Right ventricle myocardium inferior (tissue), 1 donor: Measurements from ENCODE around the gene ESYT1. TPM values are rescaled to one million over a fixed set of nuclear protein-coding genes. Genes with fewer than 3 reads are reported as not detected.

Experiments
- ATAC-seq: fragments of 200-7000 bp; cut with Tn5 transposase; one replicate; pipeline ENCODE4 v1.9.1; 2020; ENCODE audit warnings: mild to moderate bottlenecking, moderate library complexity
- DNase-seq: peaks from one replicate; pipeline ENCODE4 v3.0.0; 2021; ENCODE audit errors: missing footprints
- intact Hi-C: fragments of 100-400 bp; cut with DNase I; formaldehyde crosslinking; loops from one replicate; pipeline ENCODE4 v1.11.0; 2022
- total RNA-seq: library from RNA; stranded (reverse); fragmentation: NEBNext Ultra II Directional; extraction: Animal tissue kit (Norgen Biotek cat#: 25700); gene quantifications from one replicate; pipeline ENCODE4 v1.2.1, GENCODE V29; 2021
- donor health status: DM: no; HTN: yes; CAD: no; lungs with severe emphysema.

Gene ESYT1
- total RNA-seq, 1 donor from 2014 or later, result 33.6 TPM

DNA sequence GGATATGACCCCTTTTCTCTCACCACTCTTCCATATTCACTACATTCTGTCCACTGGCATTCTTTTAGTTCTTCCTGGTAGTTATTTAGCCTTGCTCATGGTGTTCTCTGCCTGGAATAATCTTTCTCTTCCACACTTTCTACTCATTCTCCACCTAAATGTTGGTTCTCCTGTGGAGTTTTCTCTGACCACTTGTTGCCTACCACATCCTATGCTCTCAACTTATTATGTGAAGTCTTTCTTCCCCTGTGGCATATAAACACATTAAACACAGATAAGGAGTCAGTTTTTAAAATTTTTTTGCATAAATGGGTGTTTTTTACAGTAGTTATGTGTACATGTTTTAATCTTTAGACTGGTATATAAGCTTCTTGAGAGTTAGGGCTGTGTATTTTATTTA lies 64.5 kb downstream of the ESYT1 start:
- intact Hi-C loops, result no loop called here
- ATAC-seq (no peak), DNase-seq (no peak)

DNA sequence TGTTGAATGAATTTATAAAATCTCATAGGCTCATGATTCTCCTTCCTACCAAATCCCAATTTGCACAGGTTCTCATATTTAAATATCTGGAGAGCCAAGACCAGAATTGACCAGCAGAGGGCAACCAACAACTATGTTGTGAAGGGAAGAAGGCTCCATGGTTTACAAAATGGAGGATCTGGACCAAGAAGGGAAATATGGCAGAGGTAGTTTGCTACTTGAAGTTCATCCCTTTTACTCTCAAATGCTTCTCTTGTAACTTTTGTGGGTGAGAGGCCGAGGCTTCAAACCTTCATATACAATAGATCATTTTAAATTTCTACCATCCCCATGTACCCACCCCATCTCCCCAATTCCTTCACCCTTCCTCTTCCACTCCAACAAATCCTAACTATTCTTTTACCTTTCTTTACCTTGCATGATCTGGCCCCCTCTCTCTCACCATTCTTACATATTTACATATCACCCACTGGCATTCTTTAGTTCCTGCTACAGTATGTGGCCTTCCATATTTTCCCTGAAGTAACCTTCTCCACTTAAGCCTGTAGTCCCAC lies 65.0 kb downstream of the ESYT1 start:
- DNase-seq (no peak), ATAC-seq (no peak)
- intact Hi-C loops, result loop anchor here (1.0 kb wide), 2 partner anchors 31 to 275 kb away; partner anchors contain the start of genes NABP2 and SPRYD4

Other genes starting within 250 kb of the ESYT1 start
- 19.1 TPM for gene PYM1, start 200.4 kb upstream of the ESYT1 start, total RNA-seq
- 8.1 TPM for gene DGKA, start 197.1 kb upstream of the ESYT1 start, total RNA-seq
- not detected for gene PMEL, start 162.2 kb upstream of the ESYT1 start, total RNA-seq
- 11.6 TPM for gene CDK2, start 161.4 kb upstream of the ESYT1 start, total RNA-seq
- gene RAB5B, start 154.2 kb upstream of the ESYT1 start, total RNA-seq, result 113 TPM
- 28.1 TPM for gene SUOX, start 131.0 kb upstream of the ESYT1 start, total RNA-seq
- 9.5 TPM for gene IKZF4, start 107.2 kb upstream of the ESYT1 start, total RNA-seq
- gene RPS26, start 86.3 kb upstream of the ESYT1 start, total RNA-seq, result 35.5 TPM
- gene ERBB3, start 48.1 kb upstream of the ESYT1 start, total RNA-seq, result 2.8 TPM
- gene PA2G4, start 23.7 kb upstream of the ESYT1 start, total RNA-seq, result 69.7 TPM
- gene RPL41, start 11.6 kb upstream of the ESYT1 start, total RNA-seq, result 2,099 TPM
- gene ZC3H10, start 10.0 kb upstream of the ESYT1 start, total RNA-seq, result 7.3 TPM
- 45.8 TPM for gene MYL6B, start 24.3 kb downstream of the ESYT1 start, total RNA-seq
- 673 TPM for gene MYL6, start 30.1 kb downstream of the ESYT1 start, total RNA-seq
- gene SMARCC2, start 61.2 kb downstream of the ESYT1 start, total RNA-seq, result 68.8 TPM
- 53.8 TPM for gene RNF41, start 93.7 kb downstream of the ESYT1 start, total RNA-seq
- gene NABP2, start 96.1 kb downstream of the ESYT1 start, total RNA-seq, result 22.2 TPM
- gene SLC39A5, start 101.8 kb downstream of the ESYT1 start, total RNA-seq, result not detected
- gene ANKRD52, start 130.1 kb downstream of the ESYT1 start, total RNA-seq, result 23.9 TPM
- gene COQ10A, start 138.7 kb downstream of the ESYT1 start, total RNA-seq, result 130 TPM
- gene CS, start 172.1 kb downstream of the ESYT1 start, total RNA-seq, result 799 TPM
- 36.5 TPM for gene CNPY2, start 187.7 kb downstream of the ESYT1 start, total RNA-seq
- 45.1 TPM for gene PAN2, start 205.7 kb downstream of the ESYT1 start, total RNA-seq
- gene IL23A, start 210.6 kb downstream of the ESYT1 start, total RNA-seq, result not detected
- gene STAT2, start 231.8 kb downstream of the ESYT1 start, total RNA-seq, result 31.6 TPM
- gene APOF, start 234.6 kb downstream of the ESYT1 start, total RNA-seq, result not detected